Endometrial microvascular endothelial cells (primary cell): ENCODE measurements around the gene AKTIP. TPM values are rescaled to one million over a fixed set of nuclear protein-coding genes. Genes with fewer than 3 reads are reported as not detected.

Source experiments
- total RNA-seq: library from RNA; depleted of rRNA; stranded (reverse); fragments of >200 nt; gene quantifications from one replicate; pipeline ENCODE4 v1.2.3, GENCODE V29; 2015; ENCODE audit errors: inconsistent ontology term

Gene AKTIP
- total RNA-seq, 1 donor from 2014 or later, result 33.5 TPM

Other genes starting within 250 kb of the AKTIP start
- 44.2 TPM for gene RBL2, start 68.7 kb downstream of the AKTIP start, total RNA-seq
- 4.4 TPM for gene RPGRIP1L, start 200.7 kb upstream of the AKTIP start, total RNA-seq
- gene FTO, start 200.9 kb upstream of the AKTIP start, total RNA-seq, result 128 TPM